HCT116 (cell line): ENCODE results near the gene HERC6. TPM values are rescaled to one million over a fixed set of nuclear protein-coding genes. Genes with fewer than 3 reads are reported as not detected.

Experiments
- ATAC-seq: fragments of 200-7000 bp; cut with Tn5 transposase; 2 replicates; pipeline ENCODE4 v1.9.1; 2020; ENCODE audit warnings: mild to moderate bottlenecking, moderate library complexity
- BruUV-seq: library from RNA; stranded (reverse); fragments of 400-500 nt; replicated peaks from 2 replicates; lab custom pipeline; 2021; lab: Mats Ljungman, UMichigan
- CTCF ChIA-PET: fragments of 300-600 bp; sonication (Branson Sonifier 250); formaldehyde crosslinking; loops from one replicate; lab custom pipeline; 2021; ENCODE audit warnings: antibody characterized with exemption; lab: Charles Lee
- POLR2A ChIA-PET: fragments of 300-600, 350-600 bp; sonication (Branson Sonifier 250); formaldehyde crosslinking; loops from one replicate; lab custom pipeline; 2021; ENCODE audit warnings: antibody characterized with exemption; lab: Charles Lee
- RAD21 ChIA-PET, 2 experiments: fragments of 300-600 bp; sonication (Branson Sonifier 250); formaldehyde crosslinking; loops; one replicate each; lab custom pipeline; 2023; ENCODE audit warnings: low total read pairs in 2 of 2; ENCODE audit not compliant: uncharacterized antibody in 2 of 2, unreplicated experiment in 2 of 2, low non-redundant PET in 1 of 2; lab: Charles Lee
- DNase-seq: peaks from one replicate; pipeline ENCODE4 v3.0.0-alpha.2; 2010; ENCODE audit warnings: low read depth, low spot score
- H2AFZ ChIP-seq: fragments of 200-600 bp; shearing (Covaris generic), sonication (generic); 2 replicates; pipeline ENCODE4 v1.6.1; 2017; ENCODE audit warnings: low read depth, mixed run types, mixed read lengths, antibody characterized with exemption, low read length; ENCODE audit not compliant: poor library complexity, severe bottlenecking
- H3K27ac ChIP-seq: 2 replicates; pipeline ENCODE4 v1.5.1; 2012; ENCODE audit warnings: low read depth, low read length
- H3K27me3 ChIP-seq: fragments of 200-600 bp; sonication (generic); 2 replicates; pipeline ENCODE4 v1.6.1; 2016; ENCODE audit warnings: mixed run types, low read length, mixed read lengths; ENCODE audit not compliant: insufficient read depth
- H3K36me3 ChIP-seq, 2 experiments: fragments of 200-500 bp in 1 of 2; fragments of 200-600 bp in 1 of 2; sonication (Bioruptor generic) in 1 of 2; sonication (generic) in 1 of 2; 2 replicates each; pipeline versions ENCODE4 v1.5.1 to v1.6.1; 2014 to 2016; ENCODE audit warnings: low read length in 2 of 2, inconsistent platforms in 1 of 2, mixed read lengths in 1 of 2, mixed run types in 1 of 2; ENCODE audit not compliant: insufficient read depth in 2 of 2, control insufficient read depth in 1 of 2
- H3K4me1 ChIP-seq, 2 experiments: fragments of 200-600 bp in 1 of 2; sonication (generic) in 1 of 2; 2 replicates each; pipeline versions ENCODE4 v1.5.1 to v1.6.1; 2012 to 2017; ENCODE audit warnings: low read length in 2 of 2, inconsistent platforms in 1 of 2, mild to moderate bottlenecking in 1 of 2, mixed read lengths in 1 of 2, mixed run types in 1 of 2, moderate library complexity in 1 of 2; ENCODE audit not compliant: insufficient read depth in 2 of 2, control insufficient read depth in 1 of 2
- H3K4me2 ChIP-seq: fragments of 200-600 bp; sonication (generic); 2 replicates; pipeline ENCODE4 v1.6.1; 2017; ENCODE audit warnings: mixed run types, low read length, mixed read lengths
- H3K4me3 ChIP-seq, 2 experiments: fragments of 200-600 bp in 1 of 2; sonication (generic) in 1 of 2; replicated peaks in 1 of 2; 2 replicates each; pipeline ENCODE4 v1.5.1; 2011 to 2016; ENCODE audit warnings: low read length in 2 of 2, control low read depth in 1 of 2, low read depth in 1 of 2, mild to moderate bottlenecking in 1 of 2, mixed read lengths in 1 of 2, mixed run types in 1 of 2
- H3K79me2 ChIP-seq: fragments of 200-600 bp; sonication (generic); 2 replicates; pipeline ENCODE4 v1.6.1; 2017; ENCODE audit warnings: mild to moderate bottlenecking, mixed run types, low read length, moderate library complexity, mixed read lengths; ENCODE audit not compliant: insufficient read depth
- H3K9ac ChIP-seq: fragments of 200-600 bp; sonication (generic); 2 replicates; pipeline ENCODE4 v1.6.1; 2016; ENCODE audit warnings: low read length, mixed read lengths
- H3K9me2 ChIP-seq: fragments of 200-600 bp; sonication (generic), shearing (Covaris generic); 2 replicates; pipeline ENCODE4 v1.6.1; 2017; ENCODE audit warnings: mixed run types, mild to moderate bottlenecking, moderate library complexity; ENCODE audit not compliant: insufficient read depth
- H3K9me3 ChIP-seq, 2 experiments: fragments of 200-500 bp in 1 of 2; fragments of 200-600 bp in 1 of 2; sonication (Bioruptor generic) in 1 of 2; sonication (generic) in 1 of 2; 2 replicates each; pipeline ENCODE4 v1.6.1; 2014 to 2017; ENCODE audit warnings: low read length in 2 of 2, mixed read lengths in 2 of 2, inconsistent platforms in 1 of 2, low read depth in 1 of 2, mild to moderate bottlenecking in 1 of 2, mixed run types in 1 of 2, moderate library complexity in 1 of 2; ENCODE audit not compliant: control insufficient read depth in 1 of 2, insufficient read depth in 1 of 2
- H4K20me1 ChIP-seq: fragments of 200-600 bp; sonication (generic), shearing (Covaris generic); 2 replicates; pipeline ENCODE4 v1.6.1; 2017; ENCODE audit warnings: mixed run types, mild to moderate bottlenecking, moderate library complexity; ENCODE audit not compliant: insufficient read depth
- ATF3 ChIP-seq: IDR thresholded peaks from 2 replicates; pipeline ENCODE4 v1.6.1; 2012
- CBX3 ChIP-seq: IDR thresholded peaks from 2 replicates; pipeline ENCODE4 v1.6.1; 2012; ENCODE audit warnings: low read depth
- CEBPB ChIP-seq: IDR thresholded peaks from 2 replicates; pipeline ENCODE4 v1.6.1; 2012; ENCODE audit warnings: low read depth
- CTCF ChIP-seq, 3 experiments: fragments of 200-600 bp in 1 of 3; sonication (generic) in 1 of 3; IDR thresholded peaks in 2 of 3; conservative IDR thresholded peaks in 1 of 3; 2 replicates each; pipeline ENCODE4 v1.5.1; 2012 to 2017; ENCODE audit warnings: low read depth in 2 of 3, low read length in 2 of 3, antibody characterized with exemption in 1 of 3, borderline replicate concordance in 1 of 3, control low read depth in 1 of 3, mild to moderate bottlenecking in 1 of 3, mixed read lengths in 1 of 3, mixed run types in 1 of 3, moderate library complexity in 1 of 3; ENCODE audit not compliant: insufficient read depth in 1 of 3
- EGR1 ChIP-seq: IDR thresholded peaks from 2 replicates; pipeline ENCODE4 v1.6.1; 2012; ENCODE audit warnings: low read depth
- ELF1 ChIP-seq: IDR thresholded peaks from 2 replicates; pipeline ENCODE4 v1.6.1; 2012; ENCODE audit warnings: low read depth, borderline replicate concordance
- EZH2 ChIP-seq: fragments of 200-600 bp; sonication (generic); IDR thresholded peaks from 2 replicates; pipeline ENCODE4 v1.6.1; 2017; ENCODE audit warnings: antibody characterized with exemption, mixed run types
- EZH2phosphoT487 ChIP-seq: fragments of 200-600 bp; IDR thresholded peaks from 2 replicates; pipeline ENCODE4 v1.6.1; 2018; ENCODE audit warnings: antibody characterized with exemption, borderline replicate concordance
- FOSL1 ChIP-seq: IDR thresholded peaks from 2 replicates; pipeline ENCODE4 v1.6.1; 2012; ENCODE audit warnings: low read depth
- MAX ChIP-seq: IDR thresholded peaks from 2 replicates; pipeline ENCODE4 v1.6.1; 2012
- POLR2AphosphoS5 ChIP-seq: IDR thresholded peaks from 2 replicates; pipeline ENCODE4 v1.6.1; 2011; ENCODE audit warnings: mild to moderate bottlenecking, low read depth, low read length, moderate library complexity
- REST ChIP-seq: IDR thresholded peaks from 2 replicates; pipeline ENCODE4 v1.6.1; 2012; ENCODE audit warnings: low read depth
- SIN3A ChIP-seq: IDR thresholded peaks from 2 replicates; pipeline ENCODE4 v1.6.1; 2012; ENCODE audit warnings: low read depth
- SP1 ChIP-seq: IDR thresholded peaks from 2 replicates; pipeline ENCODE4 v1.6.1; 2012; ENCODE audit warnings: low read depth
- SRF ChIP-seq: IDR thresholded peaks from 2 replicates; pipeline ENCODE4 v1.6.1; 2012; ENCODE audit warnings: low read depth
- YY1 ChIP-seq: IDR thresholded peaks from 2 replicates; pipeline ENCODE4 v1.6.1; 2011; ENCODE audit warnings: low read length, low read depth, moderate library complexity, mild to moderate bottlenecking; ENCODE audit not compliant: insufficient replicate concordance; ENCODE audit errors: extremely low read depth
- ZBTB33 ChIP-seq: IDR thresholded peaks from 2 replicates; pipeline ENCODE4 v1.6.1; 2011; ENCODE audit warnings: mild to moderate bottlenecking, low read length, moderate library complexity; ENCODE audit not compliant: insufficient replicate concordance; ENCODE audit errors: extremely low read depth
- intact Hi-C: fragments of 100-400 bp; cut with micrococcal nuclease; formaldehyde crosslinking; loops from 2 replicates; pipeline ENCODE4 v1.10.0; 2022
- total RNA-seq: library from RNA; stranded (reverse); gene quantifications from one replicate; pipeline ENCODE4 v1.2.1, GENCODE V29; 2021; ENCODE audit not compliant: unreplicated experiment

HERC6 gene
- total RNA-seq, 1 experiment from 2014 or later: 4.9 TPM

GRCh38 chr4:88452912-88453311 lies 74.3 kb downstream of the HERC6 start:
- no peaks in the 10 kb centered on the region for H3K36me3 ChIP-seq
- H3K4me3 ChIP-seq: no peak overlapping the region
- H3K9ac ChIP-seq: no peak overlapping the region
- ChIA-PET RAD21 (no interaction called here), POLR2A (no interaction called here), CTCF (no interaction called here)
- no peak overlapping the region for H3K27ac ChIP-seq
- peaks cover 3 to 19% of the 10 kb centered on the region in 2 experiments; a peak in 2 of 4 replicates for H3K4me1 ChIP-seq
- H3K4me2 ChIP-seq: no peak overlapping the region
- H3K27me3 ChIP-seq: no peaks in the 10 kb centered on the region
- TF ChIP-seq ZBTB33: no peak
- no peak for TF ChIP-seq SRF
- TF ChIP-seq CEBPB: no peak
- TF ChIP-seq SIN3A: no peak
- TF ChIP-seq POLR2AphosphoS5: no peak
- no peak for TF ChIP-seq ELF1
- no peak for TF ChIP-seq EGR1
- TF ChIP-seq MAX: no peak
- TF ChIP-seq YY1: no peak
- TF ChIP-seq EZH2phosphoT487: no peak
- TF ChIP-seq FOSL1: no peak
- TF ChIP-seq SP1: no peak
- TF ChIP-seq CTCF (IDR thresholded peaks at IDR 0.05 in 2 of 3, conservative IDR thresholded peaks at IDR 0.05 in 1 of 3; ENCODE audit: borderline replicate concordance in 1 of 3, insufficient read depth in 1 of 3, low read depth in 2 of 3, low read length in 2 of 3): no peak
- TF ChIP-seq ATF3: no peak
- TF ChIP-seq REST: no peak
- TF ChIP-seq EZH2: no peak
- TF ChIP-seq CBX3: no peak
- TF ChIP-seq, all 23 proteins: peak for 0
- no peak for ATAC-seq
- Histone ChIP-seq H3K9me3 (no peaks in the 10 kb centered on the region), H2AFZ (no peak overlapping the region), H3K79me2 (no peaks in the 10 kb centered on the region), H4K20me1 (no peaks in the 10 kb centered on the region), H3K9me2 (no peaks in the 10 kb centered on the region)
- intact Hi-C loops: no loop called here
- no peak for DNase-seq
- BruUV-seq: no TSS peak
